ENCODE results near the gene CDK11A.
"Not testable (repeated sequence)": the region's sequence is repeated elsewhere in the genome, so short reads cannot be mapped to it uniquely, and the experiment has no call there.

CDK11A gene

GRCh38 chr1:1724035-1724864 lies at the start of gene CDK11A:
CDK11A (minus strand) TSS chr1:1724357; CDS start chr1:1722818, 1,539 bp downstream.
- Histone ChIP-seq H3K4me3 (ENCODE audit: low read depth, low read length) (peak within 1 kb of the TSS; percentile 78), H3K27ac (ENCODE audit: low read depth, low read length) (peak within 1 kb of the TSS; percentile 97), H3K9ac (ENCODE audit: low read depth, low read length) (peak within 1 kb of the TSS; percentile 72; the same call in 1 of the 2 replicates), H3K36me3 (ENCODE audit: control insufficient read depth, insufficient read depth, low read length) (peaks cover 19% of the 10 kb centered on the region)
- H3K27me3 ChIP-seq (ENCODE audit: control insufficient read depth, insufficient read depth, low read length); H3K4me1 ChIP-seq (ENCODE audit: control insufficient read depth, insufficient read depth, low read length); H3K9me3 ChIP-seq (ENCODE audit: control insufficient read depth, insufficient read depth, low read length): not testable (repeated sequence)

GRCh38 chr1:1773874-1774273 lies 49.7 kb upstream of the CDK11A start:
- no peaks in the 10 kb centered on the region for H3K27me3 ChIP-seq (ENCODE audit: control insufficient read depth, insufficient read depth, low read length)
- no peak overlapping the region for H3K27ac ChIP-seq (ENCODE audit: low read depth, low read length)
- H3K9ac ChIP-seq (ENCODE audit: low read depth, low read length) = no peak overlapping the region
- peaks cover 3% of the 10 kb centered on the region; the same call in 1 of the 2 replicates for H3K4me1 ChIP-seq (ENCODE audit: control insufficient read depth, insufficient read depth, low read length)
- H3K36me3 ChIP-seq (ENCODE audit: control insufficient read depth, insufficient read depth, low read length) = peaks cover 23% of the 10 kb centered on the region
- no peak overlapping the region for H3K4me3 ChIP-seq (ENCODE audit: low read depth, low read length)
- 0 out of 2 replicates have a peak, but pooled peaks cover 3% of the 10 kb centered on the region for H3K9me3 ChIP-seq (ENCODE audit: control insufficient read depth, insufficient read depth, low read length)

GRCh38 chr1:1771096-1771495 lies 46.9 kb upstream of the CDK11A start:
- H3K4me1 ChIP-seq (ENCODE audit: control insufficient read depth, insufficient read depth, low read length) = peaks cover 3% of the 10 kb centered on the region; the same call in 1 of the 2 replicates
- H3K27me3 ChIP-seq (ENCODE audit: control insufficient read depth, insufficient read depth, low read length) = no peaks in the 10 kb centered on the region
- H3K9me3 ChIP-seq (ENCODE audit: control insufficient read depth, insufficient read depth, low read length) = 0 out of 2 replicates have a peak, but pooled peaks cover 3% of the 10 kb centered on the region
- no peak overlapping the region for H3K4me3 ChIP-seq (ENCODE audit: low read depth, low read length)
- no peak overlapping the region for H3K27ac ChIP-seq (ENCODE audit: low read depth, low read length)
- no peak overlapping the region for H3K9ac ChIP-seq (ENCODE audit: low read depth, low read length)
- peaks cover 32% of the 10 kb centered on the region for H3K36me3 ChIP-seq (ENCODE audit: control insufficient read depth, insufficient read depth, low read length)

- Histone ChIP-seq H3K9ac (ENCODE audit: low read depth, low read length) (no peak overlapping the region), H3K36me3 (ENCODE audit: control insufficient read depth, insufficient read depth, low read length) (peaks cover 38% of the 10 kb centered on the region), H3K27me3 (ENCODE audit: control insufficient read depth, insufficient read depth, low read length) (no peaks in the 10 kb centered on the region), H3K4me3 (ENCODE audit: low read depth, low read length) (no peak overlapping the region), H3K27ac (ENCODE audit: low read depth, low read length) (no peak overlapping the region), H3K9me3 (ENCODE audit: control insufficient read depth, insufficient read depth, low read length) (0 out of 2 replicates have a peak, but pooled peaks cover 3% of the 10 kb centered on the region), H3K4me1 (ENCODE audit: control insufficient read depth, insufficient read depth, low read length) (no peaks in the 10 kb centered on the region)
Observed at GRCh38 chr1:1770102-1770501, 45.9 kb upstream of the CDK11A start.

- H3K36me3 ChIP-seq (ENCODE audit: control insufficient read depth, insufficient read depth, low read length) = peaks cover 48% of the 10 kb centered on the region
- H3K4me1 ChIP-seq (ENCODE audit: control insufficient read depth, insufficient read depth, low read length) = no peaks in the 10 kb centered on the region
- H3K9ac ChIP-seq (ENCODE audit: low read depth, low read length) = no peak overlapping the region
- no peak overlapping the region for H3K4me3 ChIP-seq (ENCODE audit: low read depth, low read length)
- no peak overlapping the region for H3K27ac ChIP-seq (ENCODE audit: low read depth, low read length)
- no peaks in the 10 kb centered on the region for H3K27me3 ChIP-seq (ENCODE audit: control insufficient read depth, insufficient read depth, low read length)
- H3K9me3 ChIP-seq (ENCODE audit: control insufficient read depth, insufficient read depth, low read length) = 0 out of 2 replicates have a peak, but pooled peaks cover 3% of the 10 kb centered on the region
Observed at GRCh38 chr1:1768249-1768992, 44.3 kb upstream of the CDK11A start.

- peaks cover 60% of the 10 kb centered on the region for H3K36me3 ChIP-seq (ENCODE audit: control insufficient read depth, insufficient read depth, low read length)
Observed at GRCh38 chr1:1764876-1765470, 40.8 kb upstream of the CDK11A start.

GRCh38 chr1:1763657-1764621 lies 39.8 kb upstream of the CDK11A start:
- Histone ChIP-seq H3K9ac (ENCODE audit: low read depth, low read length) (no peak overlapping the region), H3K27me3 (ENCODE audit: control insufficient read depth, insufficient read depth, low read length) (no peaks in the 10 kb centered on the region), H3K36me3 (ENCODE audit: control insufficient read depth, insufficient read depth, low read length) (peaks cover 70% of the 10 kb centered on the region), H3K4me1 (ENCODE audit: control insufficient read depth, insufficient read depth, low read length) (no peaks in the 10 kb centered on the region), H3K9me3 (ENCODE audit: control insufficient read depth, insufficient read depth, low read length) (no peaks in the 10 kb centered on the region), H3K4me3 (ENCODE audit: low read depth, low read length) (no peak overlapping the region), H3K27ac (ENCODE audit: low read depth, low read length) (no peak overlapping the region)

More at GRCh38 chr1:1764876-1765470, 40.8 kb upstream of the CDK11A start:
- Histone ChIP-seq H3K9me3 (ENCODE audit: control insufficient read depth, insufficient read depth, low read length) (no peaks in the 10 kb centered on the region), H3K27me3 (ENCODE audit: control insufficient read depth, insufficient read depth, low read length) (no peaks in the 10 kb centered on the region), H3K4me1 (ENCODE audit: control insufficient read depth, insufficient read depth, low read length) (no peaks in the 10 kb centered on the region), H3K4me3 (ENCODE audit: low read depth, low read length) (no peak overlapping the region), H3K27ac (ENCODE audit: low read depth, low read length) (no peak overlapping the region), H3K9ac (ENCODE audit: low read depth, low read length) (no peak overlapping the region)

- no peaks in the 10 kb centered on the region for H3K9me3 ChIP-seq (ENCODE audit: control insufficient read depth, insufficient read depth, low read length)
- no peak overlapping the region for H3K9ac ChIP-seq (ENCODE audit: low read depth, low read length)
- H3K36me3 ChIP-seq (ENCODE audit: control insufficient read depth, insufficient read depth, low read length) = peaks cover 82% of the 10 kb centered on the region
- no peaks in the 10 kb centered on the region for H3K27me3 ChIP-seq (ENCODE audit: control insufficient read depth, insufficient read depth, low read length)
- H3K4me3 ChIP-seq (ENCODE audit: low read depth, low read length) = no peak overlapping the region
- no peak overlapping the region for H3K27ac ChIP-seq (ENCODE audit: low read depth, low read length)
- no peaks in the 10 kb centered on the region for H3K4me1 ChIP-seq (ENCODE audit: control insufficient read depth, insufficient read depth, low read length)
Observed at GRCh38 chr1:1761504-1762376, 37.6 kb upstream of the CDK11A start.

- no peaks in the 10 kb centered on the region for H3K9me3 ChIP-seq (ENCODE audit: control insufficient read depth, insufficient read depth, low read length)
- no peak overlapping the region for H3K9ac ChIP-seq (ENCODE audit: low read depth, low read length)
- H3K36me3 ChIP-seq (ENCODE audit: control insufficient read depth, insufficient read depth, low read length) = peaks cover 92% of the 10 kb centered on the region
- no peaks in the 10 kb centered on the region for H3K4me1 ChIP-seq (ENCODE audit: control insufficient read depth, insufficient read depth, low read length)
- H3K4me3 ChIP-seq (ENCODE audit: low read depth, low read length) = no peak overlapping the region
- no peak overlapping the region for H3K27ac ChIP-seq (ENCODE audit: low read depth, low read length)
- H3K27me3 ChIP-seq (ENCODE audit: control insufficient read depth, insufficient read depth, low read length) = no peaks in the 10 kb centered on the region
Observed at GRCh38 chr1:1760715-1761114, 36.6 kb upstream of the CDK11A start.
